Endothelial cell of umbilical vein (primary cell): ENCODE results near the gene FARP1. TPM values are rescaled to one million over a fixed set of nuclear protein-coding genes. Genes with fewer than 3 reads are reported as not detected.

Experiments used
- BruUV-seq: library from RNA; stranded (reverse); fragments of 400-500 nt; replicated peaks from 2 replicates; lab custom pipeline; 2021; lab: Mats Ljungman, UMichigan
- CTCF ChIA-PET: fragments of 300-600, 350-600 bp; sonication (Branson Sonifier 250); formaldehyde crosslinking; loops from one replicate; lab custom pipeline; 2021; ENCODE audit warnings: antibody characterized with exemption, inconsistent platforms; lab: Charles Lee
- POLR2A ChIA-PET: fragments of 300-600, 350-600 bp; sonication (Branson Sonifier 250); formaldehyde crosslinking; loops from one replicate; lab custom pipeline; 2021; ENCODE audit warnings: antibody characterized with exemption, inconsistent platforms; lab: Charles Lee
- DNase-seq: peaks from one replicate; pipeline ENCODE4 v3.0.0-alpha.2; 2011; ENCODE audit warnings: low read depth, low spot score
- FAIRE-seq: peaks from 2 replicates; lab custom pipeline; 2011; peaks lifted over from hg19 to GRCh38; lab: Jason Lieb, UNC
- H2AFZ ChIP-seq: 2 replicates; pipeline ENCODE4 v1.6.0; 2012; ENCODE audit warnings: low read depth, low read length, control low read depth, inconsistent platforms
- H3K27ac ChIP-seq: 2 replicates; pipeline ENCODE4 v1.5.1; 2011; ENCODE audit warnings: low read depth, mild to moderate bottlenecking, control low read depth, low read length, moderate library complexity; ENCODE audit not compliant: insufficient read depth
- H3K27me3 ChIP-seq, 2 experiments: 2 replicates each; pipeline versions ENCODE4 v1.6.0 to v1.6.1; 2011; ENCODE audit warnings: low read length in 2 of 2, mixed read lengths in 1 of 2; ENCODE audit not compliant: control insufficient read depth in 2 of 2, insufficient read depth in 2 of 2
- H3K36me3 ChIP-seq, 2 experiments: 2 replicates in 1 of 2; 3 replicates in 1 of 2; pipeline ENCODE4 v1.5.1; 2011; ENCODE audit warnings: low read length in 2 of 2, mild to moderate bottlenecking in 1 of 2, moderate library complexity in 1 of 2; ENCODE audit not compliant: control insufficient read depth in 2 of 2, insufficient read depth in 2 of 2; ENCODE audit errors: extremely low read depth in 1 of 2
- H3K4me1 ChIP-seq: 3 replicates; pipeline ENCODE4 v1.5.1; 2011; ENCODE audit warnings: mild to moderate bottlenecking, low read length; ENCODE audit not compliant: control insufficient read depth, insufficient read depth; ENCODE audit errors: extremely low read depth
- H3K4me2 ChIP-seq: 2 replicates; pipeline ENCODE4 v1.6.1; 2011; ENCODE audit warnings: low read length, control low read depth, mixed read lengths; ENCODE audit not compliant: insufficient read depth
- H3K4me3 ChIP-seq, 3 experiments: fragments of 200-600 bp in 1 of 3; sonication (generic), shearing (Covaris generic) in 1 of 3; replicated peaks in 1 of 3; 2 replicates each; pipeline ENCODE4 v1.5.1; 2011 to 2016; ENCODE audit warnings: control low read depth in 3 of 3, low read length in 3 of 3, mild to moderate bottlenecking in 2 of 3, inconsistent platforms in 1 of 3, low read depth in 1 of 3, moderate library complexity in 1 of 3; ENCODE audit not compliant: insufficient read depth in 1 of 3
- H3K79me2 ChIP-seq: 2 replicates; pipeline ENCODE4 v1.6.0; 2012; ENCODE audit warnings: low read length, inconsistent platforms; ENCODE audit not compliant: control insufficient read depth, insufficient read depth
- H3K9ac ChIP-seq: replicated peaks from 2 replicates; pipeline ENCODE3; 2011; ENCODE audit warnings: low read length, control low read depth; ENCODE audit not compliant: insufficient read depth; ENCODE audit errors: extremely low read depth
- H3K9me1 ChIP-seq: replicated peaks from 3 replicates; pipeline ENCODE4 v1.6.0; 2011; ENCODE audit warnings: mild to moderate bottlenecking, low read length; ENCODE audit not compliant: control insufficient read depth, insufficient read depth; ENCODE audit errors: extremely low read depth
- H3K9me3 ChIP-seq: replicated peaks from 2 replicates; pipeline ENCODE4 v1.5.1; 2012; ENCODE audit warnings: low read length, inconsistent platforms; ENCODE audit not compliant: control insufficient read depth, insufficient read depth
- H4K20me1 ChIP-seq: replicated peaks from 2 replicates; pipeline ENCODE3; 2011; ENCODE audit warnings: mild to moderate bottlenecking, low read length; ENCODE audit not compliant: control insufficient read depth, insufficient read depth; ENCODE audit errors: extremely low read depth
- CTCF ChIP-seq, 2 donors: IDR thresholded peaks; 1 replicate in 1 of 2; 2 replicates in 1 of 2; pipeline ENCODE4 v1.5.1; 2011; ENCODE audit warnings: low read length in 2 of 2, mild to moderate bottlenecking in 2 of 2, moderate library complexity in 2 of 2, control low read depth in 1 of 2, inconsistent platforms in 1 of 2, low read depth in 1 of 2; ENCODE audit not compliant: insufficient read depth in 1 of 2; ENCODE audit errors: extremely low read depth in 1 of 2
- EZH2 ChIP-seq: IDR thresholded peaks from 2 replicates; pipeline ENCODE4 v1.6.1; 2012; ENCODE audit warnings: borderline replicate concordance, low read depth, mild to moderate bottlenecking, moderate library complexity, low read length, inconsistent platforms; ENCODE audit not compliant: severe bottlenecking
- FOS ChIP-seq: IDR thresholded peaks from 2 replicates; pipeline ENCODE4 v1.6.1; 2011; ENCODE audit warnings: mild to moderate bottlenecking, low read length, moderate library complexity, borderline replicate concordance; ENCODE audit not compliant: insufficient read depth
- GATA2 ChIP-seq: IDR thresholded peaks from 2 replicates; pipeline ENCODE4 v1.7.0; 2011; ENCODE audit warnings: low read depth, mild to moderate bottlenecking, moderate library complexity, mixed read lengths, low read length; ENCODE audit not compliant: insufficient read length, insufficient read depth
- JUN ChIP-seq: IDR thresholded peaks from 2 replicates; pipeline ENCODE4 v1.6.1; 2011; ENCODE audit warnings: borderline replicate concordance, low read depth; ENCODE audit not compliant: insufficient read length, insufficient read depth
- MYC ChIP-seq: IDR thresholded peaks from one replicate; pipeline ENCODE4 v1.6.1; 2011; ENCODE audit warnings: mild to moderate bottlenecking, low read depth, low read length
- POLR2A ChIP-seq: IDR thresholded peaks from 2 replicates; pipeline ENCODE4 v1.6.1; 2012; ENCODE audit warnings: low read depth, mild to moderate bottlenecking, control low read depth, low read length
- POLR2AphosphoS5 ChIP-seq: IDR thresholded peaks from 2 replicates; pipeline ENCODE4 v1.6.1; 2012; ENCODE audit warnings: low read depth, mild to moderate bottlenecking, control low read depth, low read length, moderate library complexity; ENCODE audit not compliant: insufficient read depth
- dilution Hi-C: fragments of 300-500 bp; cut with MboI; formaldehyde crosslinking; loops from one replicate; pipeline ENCODE4 v1.15.0; 2019; ENCODE audit warnings: low sequenced_read_pairs; ENCODE audit not compliant: extremely low pct_ligation_motif_present
- intact Hi-C: fragments of 100-400 bp; cut with micrococcal nuclease; formaldehyde crosslinking; loops from one replicate; pipeline ENCODE4 v1.10.0; 2022
- polyA plus RNA-seq, 4 experiments: library from polyadenylated mRNA; depleted of rRNA in 3 of 4; stranded (reverse) in 3 of 4; unstranded in 1 of 4; fragments of >200 nt; gene quantifications; 2 replicates each; pipeline versions ENCODE4 v1.2.1 to v1.2.3, GENCODE V29; 2011 to 2012; ENCODE audit warnings: missing spikeins in 1 of 4
- total RNA-seq: library from RNA; stranded (reverse); gene quantifications from 2 replicates; pipeline ENCODE4 v1.2.3, GENCODE V29; 2021
- TF ChIP-seq, protein P1 (sequence below): IDR thresholded peaks from 2 replicates; pipeline ENCODE4 v1.6.1; 2011; ENCODE audit not compliant: insufficient read depth, insufficient read length

Gene FARP1
- total and polyA plus RNA-seq, 2 donors (not counting 3 experiments of a cell fraction or from before 2014, with no cell fraction given) = 19.0 to 77.7 TPM

GRCh38 chr13:98467263-98467985, 324.5 kb downstream of the FARP1 start:
- CTCF ChIA-PET = interaction anchor here (0.6 to 2.2 kb wide), 33 partner anchors 9 to 613 kb away, joined by 3 to 30 read pairs (median 5); partner anchors contain the start of gene STK24
- DNase-seq (no peak), FAIRE-seq (no peak)
- Histone ChIP-seq H2AFZ (no peak overlapping the region), H3K9me1 (no peaks in the 10 kb centered on the region), H3K36me3 (peaks cover 15 to 35% of the 10 kb centered on the region in 2 experiments), H3K79me2 (peaks cover 50% of the 10 kb centered on the region), H3K9ac (no peak overlapping the region), H4K20me1 (no peaks in the 10 kb centered on the region), H3K27ac (no peak overlapping the region), H3K4me1 (no peaks in the 10 kb centered on the region), H3K4me2 (no peak overlapping the region), H3K9me3 (no peaks in the 10 kb centered on the region), H3K4me3 (no peak overlapping the region), H3K27me3 (no peaks in the 10 kb centered on the region)
- intact Hi-C loops (loop anchor here (5.0 kb wide), 1 partner anchor 130 kb away; no protein-coding TSS in a partner anchor), dilution Hi-C loops (no loop called here)
- TF ChIP-seq FOS (no peak), POLR2AphosphoS5 (no peak), JUN (no peak), POLR2A (no peak), MYC (no peak), GATA2 (no peak), CTCF (IDR thresholded peaks at IDR 0.05; ENCODE audit: extremely low read depth in 1 of 2, insufficient read depth in 1 of 2, low read depth in 1 of 2, low read length in 2 of 2) (no peak), EZH2 (no peak)
- TF ChIP-seq, protein P1, sequence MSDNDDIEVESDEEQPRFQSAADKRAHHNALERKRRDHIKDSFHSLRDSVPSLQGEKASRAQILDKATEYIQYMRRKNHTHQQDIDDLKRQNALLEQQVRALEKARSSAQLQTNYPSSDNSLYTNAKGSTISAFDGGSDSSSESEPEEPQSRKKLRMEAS = no peak
- POLR2A ChIA-PET = no interaction called here
- no TSS peak for BruUV-seq
